Naive B cell (primary cell): ENCODE data around the gene CFAP410. TPM values are rescaled to one million over a fixed set of nuclear protein-coding genes. Genes with fewer than 3 reads are reported as not detected.
"Not testable (repeated sequence)": the region's sequence is repeated elsewhere in the genome, so short reads cannot be mapped to it uniquely, and the experiment has no call there.

Source experiments
- ATAC-seq, 2 donors: fragments of 150-1000 bp; cut with Tn5 transposase; 2 replicates each; pipeline ENCODE4 v1.10.0; 2021; ENCODE audit warnings: low read depth in 2 of 2, mild to moderate bottlenecking in 2 of 2, moderate library complexity in 2 of 2
- DNase-seq: peaks from one replicate; pipeline ENCODE4 v3.0.0; 2022
- H3K27ac Mint-ChIP-seq, 6 donors: one replicate each; pipeline ENCODE4 v1.8.0; 2020 to 2022; ENCODE audit warnings: mild to moderate bottlenecking in 6 of 6, mixed read lengths in 6 of 6, moderate library complexity in 5 of 6, inconsistent platforms in 2 of 6
- H3K27me3 Mint-ChIP-seq, 3 donors: one replicate each; pipeline ENCODE4 v1.8.0; 2021 to 2022; ENCODE audit warnings: mixed read lengths in 3 of 3, mild to moderate bottlenecking in 1 of 3
- H3K36me3 Mint-ChIP-seq, 2 donors: one replicate each; pipeline ENCODE4 v1.8.0; 2020 to 2022; ENCODE audit warnings: mixed read lengths in 2 of 2, inconsistent platforms in 1 of 2, mild to moderate bottlenecking in 1 of 2
- H3K4me1 Mint-ChIP-seq, 3 donors: one replicate each; pipeline ENCODE4 v1.8.0; 2020 to 2022; ENCODE audit warnings: mixed read lengths in 3 of 3, inconsistent platforms in 1 of 3, mild to moderate bottlenecking in 1 of 3, moderate library complexity in 1 of 3
- H3K4me3 Mint-ChIP-seq, 8 donors: one replicate each; pipeline ENCODE4 v1.8.0; 2020 to 2022; ENCODE audit warnings: mild to moderate bottlenecking in 8 of 8, mixed read lengths in 8 of 8, moderate library complexity in 8 of 8, inconsistent platforms in 2 of 8
- H3K9me3 Mint-ChIP-seq, 7 donors: one replicate each; pipeline ENCODE4 v1.8.0; 2020 to 2022; ENCODE audit warnings: mixed read lengths in 7 of 7, mild to moderate bottlenecking in 5 of 7, inconsistent platforms in 2 of 7, moderate library complexity in 1 of 7
- polyA plus RNA-seq, 6 donors: library from polyadenylated mRNA; unstranded; fragments of 300-500 nt; fragmentation: Illumina TruSeq; gene quantifications; one replicate each; pipeline ENCODE4 v1.2.3, GENCODE V29; 2021; ENCODE audit warnings: low read depth in 6 of 6

CFAP410 gene
- polyA plus RNA-seq, 6 donors from 2014 or later = 28.1 to 44.6 (median 35.1) TPM

GRCh38 chr21:44341726-44342458, 2.7 kb upstream of the CFAP410 start:
- Mint-ChIP-seq H3K27ac (peak overlapping the region in 2 of 6 donors; percentile 14 to 42), H3K4me3 (peak overlapping the region in 3 of 8 donors; percentile 35 to 95 (median 51)), H3K4me1 (peaks cover 10 to 22% (median 13%) of the 10 kb centered on the region in 3 donors)
- not testable (repeated sequence) for ATAC-seq, H3K9me3 Mint-ChIP-seq, DNase-seq, H3K36me3 Mint-ChIP-seq, H3K27me3 Mint-ChIP-seq

GRCh38 chr21:44337941-44338895, 972 bp downstream of the CFAP410 start:
- H3K27me3 Mint-ChIP-seq = no peaks in the 10 kb centered on the region
- ATAC-seq = peak in 1 of 2 donors; percentile 3
- H3K36me3 Mint-ChIP-seq = no peaks in the 10 kb centered on the region
- H3K4me3 Mint-ChIP-seq = peak overlapping the region; percentile 35 to 89 (median 75)
- no peak for DNase-seq
- no peaks in the 10 kb centered on the region for H3K9me3 Mint-ChIP-seq
- peaks cover 13 to 25% (median 14%) of the 10 kb centered on the region in 3 donors for H3K4me1 Mint-ChIP-seq
- peak overlapping the region; percentile 27 to 98 (median 94) for H3K27ac Mint-ChIP-seq

- ATAC-seq = no peak
- Mint-ChIP-seq H3K4me3 (peak overlapping the region in 6 of 8 donors; percentile 62 to 89 (median 75)), H3K9me3 (no peaks in the 10 kb centered on the region), H3K36me3 (no peaks in the 10 kb centered on the region), H3K4me1 (peaks cover 13 to 25% (median 14%) of the 10 kb centered on the region in 3 donors), H3K27me3 (no peaks in the 10 kb centered on the region), H3K27ac (peak overlapping the region in 5 of 6 donors; percentile 77 to 98 (median 90))
- no peak for DNase-seq
These were observed 1.7 kb downstream of the CFAP410 start for GRCh38 chr21:44337449-44337848.

GRCh38 chr21:44335266-44336059, 3.7 kb downstream of the CFAP410 start:
- Mint-ChIP-seq H3K36me3 (no peaks in the 10 kb centered on the region), H3K4me3 (peak overlapping the region in 2 of 8 donors; percentile 1 to 51), H3K9me3 (no peaks in the 10 kb centered on the region), H3K4me1 (peaks cover 7 to 21% (median 11%) of the 10 kb centered on the region in 3 donors), H3K27me3 (no peaks in the 10 kb centered on the region), H3K27ac (no peak overlapping the region)
- ATAC-seq (no peak), DNase-seq (no peak)

- DNase-seq (no peak), ATAC-seq (no peak)
- Mint-ChIP-seq H3K27me3 (no peaks in the 10 kb centered on the region), H3K4me1 (peaks cover 2 to 14% (median 7%) of the 10 kb centered on the region in 3 donors), H3K27ac (peak overlapping the region in 1 of 6 donors; percentile 78), H3K9me3 (no peaks in the 10 kb centered on the region), H3K4me3 (peak overlapping the region in 2 of 8 donors; percentile 22 to 51), H3K36me3 (no peaks in the 10 kb centered on the region)
These were observed 4.7 kb downstream of the CFAP410 start for GRCh38 chr21:44334329-44335030.

GRCh38 chr21:44333509-44334328, 5.5 kb downstream of the CFAP410 start:
- no peaks in the 10 kb centered on the region for H3K9me3 Mint-ChIP-seq
- peak overlapping the region in 1 of 6 donors; percentile 31 for H3K27ac Mint-ChIP-seq
- no peaks in the 10 kb centered on the region for H3K27me3 Mint-ChIP-seq
- H3K4me1 Mint-ChIP-seq = peaks cover 0 to 12% (median 4%) of the 10 kb centered on the region in 3 donors
- no peak for DNase-seq
- no peak for ATAC-seq
- no peaks in the 10 kb centered on the region for H3K36me3 Mint-ChIP-seq
- no peak overlapping the region for H3K4me3 Mint-ChIP-seq

GRCh38 chr21:44332965-44333364, 6.2 kb downstream of the CFAP410 start:
- H3K4me1 Mint-ChIP-seq = peaks cover 0 to 12% (median 10%) of the 10 kb centered on the region in 3 donors
- H3K27ac Mint-ChIP-seq = peak overlapping the region in 4 of 6 donors; percentile 15 to 81 (median 39)
- H3K27me3 Mint-ChIP-seq = no peaks in the 10 kb centered on the region
- ATAC-seq (no peak), DNase-seq (no peak)
- no peaks in the 10 kb centered on the region for H3K9me3 Mint-ChIP-seq
- no peaks in the 10 kb centered on the region for H3K36me3 Mint-ChIP-seq
- H3K4me3 Mint-ChIP-seq = no peak overlapping the region

- no peak for ATAC-seq
- H3K9me3 Mint-ChIP-seq = no peaks in the 10 kb centered on the region
- peaks cover 0 to 10% (median 7%) of the 10 kb centered on the region in 3 donors for H3K4me1 Mint-ChIP-seq
- peak overlapping the region in 1 of 6 donors; percentile 31 for H3K27ac Mint-ChIP-seq
- DNase-seq = no peak
- no peak overlapping the region for H3K4me3 Mint-ChIP-seq
- H3K27me3 Mint-ChIP-seq = no peaks in the 10 kb centered on the region
- H3K36me3 Mint-ChIP-seq = no peaks in the 10 kb centered on the region
These were observed 6.8 kb downstream of the CFAP410 start for GRCh38 chr21:44332383-44332782.

GRCh38 chr21:44331650-44332307, 7.4 kb downstream of the CFAP410 start:
- no peak for ATAC-seq
- H3K27ac Mint-ChIP-seq = peak overlapping the region in 2 of 6 donors; percentile 68 to 82
- no peaks in the 10 kb centered on the region for H3K27me3 Mint-ChIP-seq
- H3K4me3 Mint-ChIP-seq = no peak overlapping the region
- peaks cover 0 to 10% (median 2%) of the 10 kb centered on the region in 3 donors for H3K4me1 Mint-ChIP-seq
- no peaks in the 10 kb centered on the region for H3K36me3 Mint-ChIP-seq
- H3K9me3 Mint-ChIP-seq = no peaks in the 10 kb centered on the region
- DNase-seq = no peak

- Mint-ChIP-seq H3K27me3 (no peaks in the 10 kb centered on the region), H3K27ac (no peak overlapping the region), H3K4me3 (no peak overlapping the region), H3K9me3 (no peaks in the 10 kb centered on the region), H3K36me3 (no peaks in the 10 kb centered on the region), H3K4me1 (peaks cover 0 to 10% (median 0%) of the 10 kb centered on the region in 3 donors)
- ATAC-seq = no peak
- no peak for DNase-seq
These were observed 8.0 kb downstream of the CFAP410 start for GRCh38 chr21:44331209-44331608.

GRCh38 chr21:44330698-44331097, 8.5 kb downstream of the CFAP410 start:
- Mint-ChIP-seq H3K4me3 (no peak overlapping the region), H3K36me3 (no peaks in the 10 kb centered on the region), H3K27ac (no peak overlapping the region), H3K9me3 (no peaks in the 10 kb centered on the region), H3K27me3 (no peaks in the 10 kb centered on the region), H3K4me1 (peaks cover 0 to 10% (median 0%) of the 10 kb centered on the region in 3 donors)
- ATAC-seq (no peak), DNase-seq (no peak)
